ENCODE results near the gene PDRG1. TPM values are rescaled to one million over a fixed set of nuclear protein-coding genes. Genes with fewer than 3 reads are reported as not detected.

The PDRG1 gene
- polyA plus RNA-seq, 2 of the 4 experiments (the other 2 are of a cell fraction): 20.7 to 25.2 TPM

GRCh38 chr20:31949877-31950646 lies 1.8 kb downstream of the PDRG1 start:
- H3K9me3 ChIP-seq: peaks cover 9% of the 10 kb centered on the region
- ATAC-seq (no peak), FAIRE-seq (no peak), DNase-seq (ENCODE audit: low read depth in 1 of 2, low spot score in 1 of 2) (no peak)
- no peak for TF ChIP-seq SREBF2 (IDR thresholded peaks at IDR 0.05)
- H3K4me2 ChIP-seq: peak overlapping the region; percentile 100
- peak overlapping the region; percentile 100 for H3K4me3 ChIP-seq
- 84% methylated on average over 9 of the region's 9 CpGs for WGBS (ENCODE audit: missing lambda C conversion rate)
- no peak overlapping the region for H3K27ac ChIP-seq
- ChIA-PET CTCF (interaction anchor here (0.8 to 12.2 kb wide), 11 partner anchors 13 to 161 kb away, joined by 3 to 173 read pairs (median 8); partner anchors contain the start of genes MYLK2 and XKR7), POLR2A (no interaction called here)
- H3K4me1 ChIP-seq: peaks cover 8% of the 10 kb centered on the region; the same call in 2 of the 3 replicates

- no peak for TF ChIP-seq ZFP36 (IDR thresholded peaks at IDR 0.05; ENCODE audit: borderline replicate concordance, partially characterized antibody)
- peak; percentile 60; the same call in 1 of the 2 replicates for TF ChIP-seq USF2 (IDR thresholded peaks at IDR 0.05)
- TF ChIP-seq KDM5A (IDR thresholded peaks at IDR 0.05): no peak
- H3K4me3 ChIP-seq: no peak overlapping the region
- no peak for FAIRE-seq
- CTCF ChIA-PET: interaction anchor here (1.0 to 12.2 kb wide), 7 partner anchors 47 to 143 kb away, joined by 3 to 173 read pairs (median 4); no protein-coding TSS in a partner anchor
- peak in 1 of 2 experiments; percentile 55 for DNase-seq (ENCODE audit: low read depth in 1 of 2, low spot score in 1 of 2)
- ATAC-seq: no peak
- no peak overlapping the region for H3K4me2 ChIP-seq
- H3K27ac ChIP-seq: no peak overlapping the region
- H3K4me1 ChIP-seq: peaks cover 8% of the 10 kb centered on the region; the same call in 2 of the 3 replicates
- WGBS (ENCODE audit: missing lambda C conversion rate): 95% methylated on average over 2 of the region's 2 CpGs
- POLR2A ChIA-PET: no interaction called here
- peaks cover 9% of the 10 kb centered on the region for H3K9me3 ChIP-seq
Observed at GRCh38 chr20:31948008-31948407, 3.8 kb downstream of the PDRG1 start.

- Histone ChIP-seq H3K4me3 (no peak overlapping the region), H3K4me1 (peaks cover 5% of the 10 kb centered on the region; the same call in 2 of the 3 replicates), H3K27ac (no peak overlapping the region), H3K9me3 (peaks cover 9% of the 10 kb centered on the region), H3K4me2 (no peak overlapping the region)
- DNase-seq (ENCODE audit: low read depth in 1 of 2, low spot score in 1 of 2) (no peak), FAIRE-seq (no peak), ATAC-seq (no peak)
- CTCF ChIA-PET: interaction anchor here (0.7 to 12.2 kb wide), 2 partner anchors 93 to 123 kb away, joined by 3 to 173 read pairs; no protein-coding TSS in a partner anchor
- WGBS (ENCODE audit: missing lambda C conversion rate): 95% methylated on average over 6 of the region's 6 CpGs
- POLR2A ChIA-PET: no interaction called here
- TF ChIP-seq POLR2A (IDR thresholded peaks at IDR 0.05; ENCODE audit: low read length) (no peak), EHMT2 (IDR thresholded peaks at IDR 0.05; ENCODE audit: low read depth) (no peak), GATA3 (IDR thresholded peaks at IDR 0.05; ENCODE audit: borderline replicate concordance) (no peak), ELK1 (IDR thresholded peaks at IDR 0.05; ENCODE audit: low read depth, low read length) (no peak), ATOH8 (CRISPR knock-in tag; IDR thresholded peaks at IDR 0.05; ENCODE audit: low read depth) (no peak), MAZ (IDR thresholded peaks at IDR 0.05; ENCODE audit: borderline replicate concordance, low read depth, low read length) (no peak), SREBF2 (IDR thresholded peaks at IDR 0.05) (no peak), ESRRA (IDR thresholded peaks at IDR 0.05; ENCODE audit: borderline replicate concordance, low read length) (no peak), CBX2 (IDR thresholded peaks at IDR 0.05; ENCODE audit: borderline replicate concordance, low read depth) (no peak), NPAS2 (CRISPR knock-in tag; IDR thresholded peaks at IDR 0.05; ENCODE audit: borderline replicate concordance) (no peak), NR3C1 (IDR thresholded peaks at IDR 0.05) (no peak), PHF8 (IDR thresholded peaks at IDR 0.05; ENCODE audit: borderline replicate concordance, low read depth) (no peak), RFX5 (IDR thresholded peaks at IDR 0.05) (no peak), HMGXB4 (CRISPR knock-in tag; IDR thresholded peaks at IDR 0.05; ENCODE audit: borderline replicate concordance) (no peak), MAFK (IDR thresholded peaks at IDR 0.05; ENCODE audit: partially characterized antibody) (no peak), HEYL (CRISPR knock-in tag; IDR thresholded peaks at IDR 0.05) (no peak)
Observed at GRCh38 chr20:31945785-31946184, 6.1 kb downstream of the PDRG1 start.
